ENCODE data around the gene ADNP. TPM values are rescaled to one million over a fixed set of nuclear protein-coding genes. Genes with fewer than 3 reads are reported as not detected.

ADNP gene
- total RNA-seq, 1 donor from 2014 or later = 144 TPM

GRCh38 chr20:50876063-50876685 lies 55.1 kb downstream of the ADNP start:
- Mint-ChIP-seq H3K4me3 (ENCODE audit: low read depth) (no peak overlapping the region), H3K27me3 (no peaks in the 10 kb centered on the region), H3K4me1 (ENCODE audit: low read depth) (peaks cover 10% of the 10 kb centered on the region), H3K36me3 (ENCODE audit: insufficient read depth) (peaks cover 6% of the 10 kb centered on the region), H3K9me3 (ENCODE audit: low read depth) (no peaks in the 10 kb centered on the region), H3K27ac (no peak overlapping the region)
- TF ChIP-seq, protein P1, sequence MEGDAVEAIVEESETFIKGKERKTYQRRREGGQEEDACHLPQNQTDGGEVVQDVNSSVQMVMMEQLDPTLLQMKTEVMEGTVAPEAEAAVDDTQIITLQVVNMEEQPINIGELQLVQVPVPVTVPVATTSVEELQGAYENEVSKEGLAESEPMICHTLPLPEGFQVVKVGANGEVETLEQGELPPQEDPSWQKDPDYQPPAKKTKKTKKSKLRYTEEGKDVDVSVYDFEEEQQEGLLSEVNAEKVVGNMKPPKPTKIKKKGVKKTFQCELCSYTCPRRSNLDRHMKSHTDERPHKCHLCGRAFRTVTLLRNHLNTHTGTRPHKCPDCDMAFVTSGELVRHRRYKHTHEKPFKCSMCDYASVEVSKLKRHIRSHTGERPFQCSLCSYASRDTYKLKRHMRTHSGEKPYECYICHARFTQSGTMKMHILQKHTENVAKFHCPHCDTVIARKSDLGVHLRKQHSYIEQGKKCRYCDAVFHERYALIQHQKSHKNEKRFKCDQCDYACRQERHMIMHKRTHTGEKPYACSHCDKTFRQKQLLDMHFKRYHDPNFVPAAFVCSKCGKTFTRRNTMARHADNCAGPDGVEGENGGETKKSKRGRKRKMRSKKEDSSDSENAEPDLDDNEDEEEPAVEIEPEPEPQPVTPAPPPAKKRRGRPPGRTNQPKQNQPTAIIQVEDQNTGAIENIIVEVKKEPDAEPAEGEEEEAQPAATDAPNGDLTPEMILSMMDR (IDR thresholded peaks at IDR 0.05; ENCODE audit: unreplicated experiment) = no peak
- no peak for DNase-seq (ENCODE audit: low spot score, unreplicated experiment)

GRCh38 chr20:50874758-50875665 lies 56.2 kb downstream of the ADNP start:
- no peaks in the 10 kb centered on the region for H3K9me3 Mint-ChIP-seq (ENCODE audit: low read depth)
- no peak overlapping the region for H3K4me3 Mint-ChIP-seq (ENCODE audit: low read depth)
- H3K36me3 Mint-ChIP-seq (ENCODE audit: insufficient read depth) = peaks cover 6% of the 10 kb centered on the region
- DNase-seq (ENCODE audit: low spot score, unreplicated experiment) = no peak
- H3K27ac Mint-ChIP-seq = no peak overlapping the region
- no peaks in the 10 kb centered on the region for H3K27me3 Mint-ChIP-seq
- TF ChIP-seq, protein P1 (IDR thresholded peaks at IDR 0.05; ENCODE audit: unreplicated experiment) = no peak
- H3K4me1 Mint-ChIP-seq (ENCODE audit: low read depth) = peaks cover 20% of the 10 kb centered on the region

- Mint-ChIP-seq H3K4me3 (ENCODE audit: low read depth) (no peak overlapping the region), H3K36me3 (ENCODE audit: insufficient read depth) (peaks cover 3% of the 10 kb centered on the region), H3K27me3 (no peaks in the 10 kb centered on the region), H3K9me3 (ENCODE audit: low read depth) (no peaks in the 10 kb centered on the region), H3K4me1 (ENCODE audit: low read depth) (peaks cover 20% of the 10 kb centered on the region), H3K27ac (no peak overlapping the region)
- no peak for DNase-seq (ENCODE audit: low spot score, unreplicated experiment)
- TF ChIP-seq, protein P1 (IDR thresholded peaks at IDR 0.05; ENCODE audit: unreplicated experiment) = no peak
These were observed 57.0 kb downstream of the ADNP start for GRCh38 chr20:50874111-50874757.

GRCh38 chr20:50873585-50873984 lies 57.7 kb downstream of the ADNP start:
- Mint-ChIP-seq H3K27me3 (no peaks in the 10 kb centered on the region), H3K9me3 (ENCODE audit: low read depth) (no peaks in the 10 kb centered on the region), H3K27ac (no peak overlapping the region), H3K36me3 (ENCODE audit: insufficient read depth) (peaks cover 3% of the 10 kb centered on the region), H3K4me1 (ENCODE audit: low read depth) (peaks cover 20% of the 10 kb centered on the region), H3K4me3 (ENCODE audit: low read depth) (no peak overlapping the region)
- DNase-seq (ENCODE audit: low spot score, unreplicated experiment) = no peak
- TF ChIP-seq, protein P1 (IDR thresholded peaks at IDR 0.05; ENCODE audit: unreplicated experiment) = no peak
